Hepatocyte (in vitro differentiated cells): ENCODE measurements around the gene PLIN4. TPM values are rescaled to one million over a fixed set of nuclear protein-coding genes. Genes with fewer than 3 reads are reported as not detected.
"Not testable (repeated sequence)": the region's sequence is repeated elsewhere in the genome, so short reads cannot be mapped to it uniquely, and the experiment has no call there.

Source experiments
- DNase-seq: peaks from one replicate; pipeline ENCODE4 v3.0.0-alpha.2; 2016; ENCODE audit warnings: low spot score
- H2AFZ ChIP-seq: fragments of 200-600 bp; sonication (generic); 2 replicates; pipeline ENCODE4 v1.6.0; 2016; ENCODE audit warnings: antibody characterized with exemption, mild to moderate bottlenecking
- H3K27ac ChIP-seq: fragments of 200-600 bp; sonication (generic); 2 replicates; pipeline ENCODE4 v1.5.1; 2016; ENCODE audit warnings: mild to moderate bottlenecking
- H3K27me3 ChIP-seq: fragments of 200-600 bp; sonication (generic); 2 replicates; pipeline ENCODE4 v1.6.1; 2016
- H3K36me3 ChIP-seq: fragments of 200-600 bp; sonication (generic); replicated peaks from 2 replicates; pipeline ENCODE4 v1.5.1; 2016; ENCODE audit warnings: low read depth; ENCODE audit not compliant: insufficient read depth
- H3K4me1 ChIP-seq: fragments of 200-600 bp; sonication (generic); 2 replicates; pipeline ENCODE4 v1.5.1; 2016; ENCODE audit warnings: mild to moderate bottlenecking, moderate library complexity; ENCODE audit not compliant: insufficient read depth
- H3K4me2 ChIP-seq: fragments of 200-600 bp; sonication (generic); 2 replicates; pipeline ENCODE4 v1.6.0; 2016
- H3K4me3 ChIP-seq: fragments of 200-600 bp; sonication (generic); 2 replicates; pipeline ENCODE4 v1.5.1; 2016; ENCODE audit warnings: mild to moderate bottlenecking
- H3K79me2 ChIP-seq: fragments of 200-600 bp; sonication (generic); 2 replicates; pipeline ENCODE4 v1.6.0; 2017; ENCODE audit warnings: mild to moderate bottlenecking
- H3K9me2 ChIP-seq: fragments of 200-600 bp; sonication (generic); replicated peaks from 2 replicates; pipeline ENCODE4 v1.6.0; 2017; ENCODE audit warnings: mild to moderate bottlenecking; ENCODE audit not compliant: insufficient read depth
- H3K9me3 ChIP-seq: fragments of 200-600 bp; sonication (generic); 2 replicates; pipeline ENCODE4 v1.5.1; 2016; ENCODE audit warnings: low read depth, mild to moderate bottlenecking
- H4K20me1 ChIP-seq: fragments of 200-600 bp; sonication (generic); 2 replicates; pipeline ENCODE4 v1.6.0; 2016; ENCODE audit warnings: mild to moderate bottlenecking; ENCODE audit not compliant: insufficient read depth, poor library complexity, severe bottlenecking
- EZH2 ChIP-seq: fragments of 200-600 bp; sonication (generic); IDR thresholded peaks from 2 replicates; pipeline ENCODE4 v1.6.1; 2016; ENCODE audit warnings: antibody characterized with exemption, mild to moderate bottlenecking, borderline replicate concordance
- EZH2phosphoT487 ChIP-seq: fragments of 200-600 bp; sonication (generic); IDR thresholded peaks from one replicate; pipeline ENCODE4 v1.6.1; 2018; ENCODE audit warnings: antibody characterized with exemption, mild to moderate bottlenecking, low read depth, moderate library complexity; ENCODE audit not compliant: unreplicated experiment, severe bottlenecking
- WGBS: methylation state at CpG from one replicate; pipeline ENCODE4 v1.1.6; 2016; ENCODE audit warnings: low lambda C conversion rate; ENCODE audit errors: missing lambda C conversion rate; 5-methylcytosine and 5-hydroxymethylcytosine counted together
- polyA plus RNA-seq: library from polyadenylated mRNA; unstranded; fragments of >200 nt; fragmentation: Nextera tagmentation; extraction: Ambion mirVana; gene quantifications from 2 replicates; pipeline ENCODE4 v1.2.1, GENCODE V29; 2016
- total RNA-seq: library from RNA; depleted of rRNA; stranded (reverse); fragments of >200 nt; gene quantifications from 2 replicates; pipeline ENCODE4 v1.2.3, GENCODE V29; 2014
- TF ChIP-seq, protein P1 (sequence below): fragments of 200-600 bp; sonication (generic); IDR thresholded peaks from 2 replicates; pipeline ENCODE4 v1.5.1; 2016; ENCODE audit warnings: antibody characterized with exemption, mild to moderate bottlenecking; ENCODE audit not compliant: poor library complexity

Gene PLIN4
- total and polyA plus RNA-seq, 2 experiments from 2014 or later, result 0.17 to 0.27 TPM

DNA sequence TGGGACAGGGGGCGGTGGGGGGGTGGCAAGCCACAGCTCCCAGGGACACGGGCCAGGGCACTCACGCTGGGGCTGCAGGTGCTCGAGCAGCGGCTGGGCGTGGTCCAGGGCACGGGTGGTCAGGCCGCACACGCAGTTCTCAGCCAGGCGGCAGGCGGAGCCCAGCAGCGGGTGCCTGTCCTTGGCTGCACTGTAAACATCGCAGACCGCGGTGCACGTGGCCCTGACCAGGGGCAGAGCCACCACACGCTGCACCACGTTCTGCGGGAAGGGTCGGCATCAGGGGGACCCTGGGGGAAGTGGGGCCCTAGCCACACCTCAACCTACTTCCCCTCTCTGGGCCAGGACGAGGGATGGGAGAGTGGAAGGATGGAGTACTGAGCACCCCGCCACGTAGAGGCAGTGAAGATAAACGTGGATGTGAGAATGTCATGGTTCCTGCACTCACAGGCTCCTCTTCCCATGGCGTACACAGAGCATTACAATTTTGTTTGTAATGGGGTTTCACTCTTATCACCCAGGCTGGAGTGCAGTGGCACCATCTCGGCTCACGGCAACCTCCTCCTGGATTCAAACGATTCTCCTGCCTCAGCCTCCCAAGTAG is 13.4 kb upstream of the PLIN4 start:
- Histone ChIP-seq H3K9me2 (no peaks in the 10 kb centered on the region), H4K20me1 (no peaks in the 10 kb centered on the region), H3K4me2 (no peak overlapping the region), H3K36me3 (no peaks in the 10 kb centered on the region), H3K4me1 (no peaks in the 10 kb centered on the region), H3K9me3 (no peaks in the 10 kb centered on the region), H2AFZ (no peak overlapping the region), H3K79me2 (no peaks in the 10 kb centered on the region), H3K27ac (no peak overlapping the region), H3K4me3 (no peak overlapping the region), H3K27me3 (no peaks in the 10 kb centered on the region)
- 78% methylated on average over 26 of the region's 28 CpGs for WGBS
- no peak for DNase-seq
- TF ChIP-seq EZH2phosphoT487, result no peak
- no peak for TF ChIP-seq EZH2
- TF ChIP-seq, protein P1, sequence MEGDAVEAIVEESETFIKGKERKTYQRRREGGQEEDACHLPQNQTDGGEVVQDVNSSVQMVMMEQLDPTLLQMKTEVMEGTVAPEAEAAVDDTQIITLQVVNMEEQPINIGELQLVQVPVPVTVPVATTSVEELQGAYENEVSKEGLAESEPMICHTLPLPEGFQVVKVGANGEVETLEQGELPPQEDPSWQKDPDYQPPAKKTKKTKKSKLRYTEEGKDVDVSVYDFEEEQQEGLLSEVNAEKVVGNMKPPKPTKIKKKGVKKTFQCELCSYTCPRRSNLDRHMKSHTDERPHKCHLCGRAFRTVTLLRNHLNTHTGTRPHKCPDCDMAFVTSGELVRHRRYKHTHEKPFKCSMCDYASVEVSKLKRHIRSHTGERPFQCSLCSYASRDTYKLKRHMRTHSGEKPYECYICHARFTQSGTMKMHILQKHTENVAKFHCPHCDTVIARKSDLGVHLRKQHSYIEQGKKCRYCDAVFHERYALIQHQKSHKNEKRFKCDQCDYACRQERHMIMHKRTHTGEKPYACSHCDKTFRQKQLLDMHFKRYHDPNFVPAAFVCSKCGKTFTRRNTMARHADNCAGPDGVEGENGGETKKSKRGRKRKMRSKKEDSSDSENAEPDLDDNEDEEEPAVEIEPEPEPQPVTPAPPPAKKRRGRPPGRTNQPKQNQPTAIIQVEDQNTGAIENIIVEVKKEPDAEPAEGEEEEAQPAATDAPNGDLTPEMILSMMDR, result no peak

DNA sequence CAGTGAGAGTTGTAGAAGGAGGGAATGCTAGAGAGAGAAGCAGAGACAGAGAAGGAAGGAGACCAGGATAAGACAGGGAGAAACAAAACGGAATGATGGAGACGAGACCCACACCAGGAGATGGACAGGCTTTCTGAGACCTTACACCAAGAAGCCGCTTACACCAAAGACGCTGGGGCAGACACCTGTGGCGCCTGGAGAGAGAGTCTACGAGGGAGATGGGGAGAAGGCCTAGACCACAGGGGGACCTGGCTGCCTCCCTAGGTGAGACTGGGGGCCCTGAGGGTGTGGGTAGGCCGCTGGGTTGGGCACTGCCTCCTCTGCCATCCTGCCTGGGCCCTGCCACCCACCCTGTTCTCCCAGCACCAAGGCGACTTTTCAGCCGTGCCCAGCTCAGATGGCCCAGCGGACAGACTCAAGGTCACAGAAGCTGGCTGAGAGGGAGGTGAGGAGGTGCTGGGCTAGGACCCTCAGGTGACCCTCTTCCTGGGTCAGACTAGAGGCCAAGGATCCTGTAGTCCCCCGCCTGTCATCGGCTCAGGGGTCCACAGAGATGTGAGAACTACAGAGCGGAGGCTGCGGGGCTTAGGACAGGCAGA is 11.7 kb upstream of the PLIN4 start:
- 78% methylated on average over 14 of the region's 14 CpGs for WGBS
- Histone ChIP-seq H4K20me1 (no peaks in the 10 kb centered on the region), H3K27ac (no peak overlapping the region), H3K36me3 (no peaks in the 10 kb centered on the region), H3K9me2 (no peaks in the 10 kb centered on the region), H2AFZ (no peak overlapping the region), H3K79me2 (no peaks in the 10 kb centered on the region), H3K4me3 (no peak overlapping the region), H3K9me3 (no peaks in the 10 kb centered on the region), H3K4me2 (no peak overlapping the region), H3K4me1 (no peaks in the 10 kb centered on the region), H3K27me3 (no peaks in the 10 kb centered on the region)
- no peak for DNase-seq
- TF ChIP-seq EZH2 (no peak), EZH2phosphoT487 (no peak)
- TF ChIP-seq, protein P1, result no peak

DNA sequence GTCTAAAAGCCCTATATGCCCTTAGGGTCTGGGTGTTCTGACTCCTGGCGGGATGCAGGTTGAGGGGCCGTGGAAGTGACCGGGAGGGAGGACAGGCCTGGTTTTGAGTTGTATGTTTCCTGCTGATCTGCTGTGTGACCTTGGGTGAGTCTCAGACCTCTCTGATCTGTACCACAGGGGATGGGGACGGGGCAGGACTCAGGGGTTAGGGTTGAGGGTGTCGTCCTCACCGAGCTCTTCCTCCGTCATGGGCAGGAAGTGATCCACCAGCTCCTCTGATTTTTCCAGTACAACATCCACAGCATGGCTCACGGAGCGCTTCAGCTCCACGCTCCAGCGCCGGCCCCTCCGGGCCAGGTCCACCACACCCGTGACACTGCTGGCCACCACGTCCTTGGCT is 10.6 kb upstream of the PLIN4 start:
- H3K27ac ChIP-seq, result no peak overlapping the region
- no peak overlapping the region for H2AFZ ChIP-seq
- 86% methylated on average over 14 of the region's 15 CpGs for WGBS
- no peaks in the 10 kb centered on the region for H3K4me1 ChIP-seq
- TF ChIP-seq EZH2phosphoT487, result no peak
- TF ChIP-seq, protein P1, result no peak
- no peak for TF ChIP-seq EZH2
- no peaks in the 10 kb centered on the region for H4K20me1 ChIP-seq
- H3K4me2 ChIP-seq, result no peak overlapping the region
- no peaks in the 10 kb centered on the region for H3K79me2 ChIP-seq
- no peak overlapping the region for H3K4me3 ChIP-seq
- H3K9me2 ChIP-seq, result no peaks in the 10 kb centered on the region
- no peaks in the 10 kb centered on the region for H3K36me3 ChIP-seq
- H3K9me3 ChIP-seq, result no peaks in the 10 kb centered on the region
- DNase-seq, result no peak
- H3K27me3 ChIP-seq, result no peaks in the 10 kb centered on the region

DNA sequence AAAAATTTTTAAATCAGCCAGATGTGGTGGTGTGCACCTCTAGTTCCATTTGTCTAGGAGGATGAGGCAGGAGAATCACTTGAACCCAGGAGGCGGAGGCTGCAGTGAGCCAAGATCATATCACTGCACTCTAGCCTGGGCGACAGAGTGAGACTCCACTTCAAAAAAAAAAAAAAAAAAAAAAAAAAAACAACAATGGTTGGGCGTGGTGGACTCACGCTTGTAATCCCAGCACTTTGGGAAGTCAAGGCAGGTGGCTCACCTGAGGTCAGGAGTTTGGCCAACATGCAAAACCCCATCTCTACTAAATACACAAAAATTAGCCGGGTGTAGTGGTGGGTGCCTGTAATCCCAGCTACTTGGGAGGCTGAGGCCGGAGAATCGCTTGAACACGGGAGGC is 9.1 kb upstream of the PLIN4 start:
- not testable (repeated sequence) for H3K79me2 ChIP-seq, H3K9me2 ChIP-seq, H3K27ac ChIP-seq, H3K4me2 ChIP-seq, H4K20me1 ChIP-seq, H3K36me3 ChIP-seq, H3K27me3 ChIP-seq, H3K4me3 ChIP-seq, H3K9me3 ChIP-seq, H3K4me1 ChIP-seq, DNase-seq, H2AFZ ChIP-seq
- WGBS, result 79% methylated on average over 8 of the region's 8 CpGs
